SU-DHL-6 (cell line): ENCODE measurements around the gene KLB.

ENCODE experiments used
- H2AFZ ChIP-seq: fragments of 200-600 bp; sonication (generic); 2 replicates; pipeline ENCODE4 v1.6.1; 2014; ENCODE audit warnings: low read depth, mild to moderate bottlenecking, moderate library complexity, mixed read lengths, antibody characterized with exemption, low read length; ENCODE audit not compliant: severe bottlenecking
- H3F3A ChIP-seq: fragments of 200-600 bp; shearing (Covaris generic); 2 replicates; pipeline ENCODE4 v1.6.0; 2016; ENCODE audit warnings: antibody characterized with exemption, mild to moderate bottlenecking; ENCODE audit not compliant: insufficient read depth
- H3K27ac ChIP-seq: fragments of 200-600 bp; sonication (generic); 2 replicates; pipeline ENCODE4 v1.5.1; 2016; ENCODE audit warnings: low read depth, mild to moderate bottlenecking, low read length, moderate library complexity, mixed read lengths
- H3K27me3 ChIP-seq: fragments of 200-600 bp; sonication (generic), shearing (Covaris generic); 2 replicates; pipeline ENCODE4 v1.6.0; 2014; ENCODE audit warnings: mild to moderate bottlenecking, low read length
- H3K36me3 ChIP-seq: fragments of 200-600 bp; sonication (generic); 2 replicates; pipeline ENCODE4 v1.6.1; 2014; ENCODE audit warnings: mild to moderate bottlenecking, low read length, mixed read lengths
- H3K4me2 ChIP-seq: fragments of 300-600, 200-600 bp; shearing (Covaris generic), sonication (generic); 2 replicates; pipeline ENCODE4 v1.6.0; 2014; ENCODE audit warnings: low read length, low read depth, mild to moderate bottlenecking; ENCODE audit not compliant: poor library complexity, severe bottlenecking
- H3K4me3 ChIP-seq: fragments of 200-600 bp; sonication (generic); 2 replicates; pipeline ENCODE4 v1.5.1; 2014; ENCODE audit warnings: antibody characterized with exemption, low read length, mild to moderate bottlenecking, mixed read lengths; ENCODE audit not compliant: insufficient read depth, poor library complexity, severe bottlenecking
- H3K79me2 ChIP-seq: fragments of 200-600 bp; sonication (generic); 2 replicates; pipeline ENCODE4 v1.6.1; 2014; ENCODE audit warnings: mild to moderate bottlenecking, low read length, moderate library complexity; ENCODE audit not compliant: insufficient read depth
- H3K9ac ChIP-seq: fragments of 200-600 bp; sonication (generic); 2 replicates; pipeline ENCODE4 v1.7.0; 2014; ENCODE audit warnings: mild to moderate bottlenecking, low read length
- H3K9me2 ChIP-seq: fragments of 200-600 bp; sonication (generic); replicated peaks from 2 replicates; pipeline ENCODE4 v1.6.1; 2014; ENCODE audit warnings: low read length; ENCODE audit not compliant: insufficient read depth
- H3K9me3 ChIP-seq: fragments of 200-600 bp; sonication (generic); 2 replicates; pipeline ENCODE4 v1.6.1; 2014; ENCODE audit warnings: low read length, mixed read lengths; ENCODE audit not compliant: insufficient read depth
- H4K20me1 ChIP-seq: fragments of 200-600 bp; sonication (generic); 2 replicates; pipeline ENCODE4 v1.6.1; 2014; ENCODE audit warnings: low read depth, mild to moderate bottlenecking, antibody characterized with exemption, low read length, moderate library complexity, mixed read lengths
- EZH2phosphoT487 ChIP-seq: fragments of 200-600 bp; sonication (generic), shearing (Covaris generic); conservative IDR thresholded peaks from 2 replicates; pipeline ENCODE4 v1.6.1; 2018; ENCODE audit warnings: mild to moderate bottlenecking, antibody characterized with exemption, low read length, moderate library complexity, mixed read lengths
- TF ChIP-seq, protein P1 (sequence below): fragments of 200-600 bp; sonication (generic); IDR thresholded peaks from one replicate; pipeline ENCODE4 v1.5.1; 2017; ENCODE audit warnings: antibody characterized with exemption, mild to moderate bottlenecking, low read length, moderate library complexity; ENCODE audit not compliant: insufficient read depth, poor library complexity, severe bottlenecking

KLB gene

DNA sequence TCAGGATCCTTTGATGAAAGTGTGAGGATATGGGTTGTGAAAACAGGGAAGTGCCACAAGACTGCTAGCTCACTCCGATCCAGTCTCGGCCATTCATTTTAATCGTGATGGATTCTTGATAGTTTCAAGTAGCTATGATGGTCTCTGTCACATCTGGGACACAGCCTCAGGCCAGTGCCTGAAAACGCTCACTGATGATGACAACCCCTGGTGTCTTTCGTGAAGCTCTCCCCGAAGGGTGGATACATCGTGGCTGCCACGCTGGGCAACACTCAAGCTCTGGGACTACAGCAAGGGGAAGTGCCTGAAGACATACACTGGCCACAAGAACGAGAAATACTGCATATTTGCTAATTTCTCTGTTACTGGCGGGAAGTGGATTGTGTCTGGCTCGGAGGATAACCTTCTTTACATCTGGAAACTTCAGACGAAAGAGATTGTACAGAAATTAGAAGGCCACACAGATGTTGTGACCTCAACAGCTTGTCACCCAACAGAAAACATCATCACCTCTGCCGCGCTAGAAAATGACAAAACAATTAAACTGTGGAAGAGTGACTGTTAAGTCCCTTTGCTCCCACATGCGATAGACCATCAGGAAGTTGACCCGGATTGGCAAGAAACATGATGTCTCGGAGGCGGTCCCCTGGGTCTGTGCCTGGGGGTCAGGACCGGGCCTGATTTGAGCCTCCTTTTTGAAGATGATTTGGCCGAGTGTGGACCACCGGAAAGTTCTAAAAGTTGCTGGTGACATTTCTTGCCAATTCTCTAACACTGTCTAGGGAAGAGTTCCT is 74.4 kb downstream of the KLB start:
- no peak for TF ChIP-seq EZH2phosphoT487
- TF ChIP-seq, protein P1, sequence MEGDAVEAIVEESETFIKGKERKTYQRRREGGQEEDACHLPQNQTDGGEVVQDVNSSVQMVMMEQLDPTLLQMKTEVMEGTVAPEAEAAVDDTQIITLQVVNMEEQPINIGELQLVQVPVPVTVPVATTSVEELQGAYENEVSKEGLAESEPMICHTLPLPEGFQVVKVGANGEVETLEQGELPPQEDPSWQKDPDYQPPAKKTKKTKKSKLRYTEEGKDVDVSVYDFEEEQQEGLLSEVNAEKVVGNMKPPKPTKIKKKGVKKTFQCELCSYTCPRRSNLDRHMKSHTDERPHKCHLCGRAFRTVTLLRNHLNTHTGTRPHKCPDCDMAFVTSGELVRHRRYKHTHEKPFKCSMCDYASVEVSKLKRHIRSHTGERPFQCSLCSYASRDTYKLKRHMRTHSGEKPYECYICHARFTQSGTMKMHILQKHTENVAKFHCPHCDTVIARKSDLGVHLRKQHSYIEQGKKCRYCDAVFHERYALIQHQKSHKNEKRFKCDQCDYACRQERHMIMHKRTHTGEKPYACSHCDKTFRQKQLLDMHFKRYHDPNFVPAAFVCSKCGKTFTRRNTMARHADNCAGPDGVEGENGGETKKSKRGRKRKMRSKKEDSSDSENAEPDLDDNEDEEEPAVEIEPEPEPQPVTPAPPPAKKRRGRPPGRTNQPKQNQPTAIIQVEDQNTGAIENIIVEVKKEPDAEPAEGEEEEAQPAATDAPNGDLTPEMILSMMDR = no peak
- Histone ChIP-seq H4K20me1 (no peaks in the 10 kb centered on the region), H2AFZ (no peak overlapping the region), H3K27ac (no peak overlapping the region), H3K9me3 (no peaks in the 10 kb centered on the region), H3K27me3 (no peaks in the 10 kb centered on the region), H3K9ac (no peak overlapping the region), H3K79me2 (no peaks in the 10 kb centered on the region), H3K36me3 (no peaks in the 10 kb centered on the region), H3K9me2 (no peaks in the 10 kb centered on the region), H3K4me2 (no peak overlapping the region), H3K4me3 (no peak overlapping the region), H3F3A (no peaks in the 10 kb centered on the region)

DNA sequence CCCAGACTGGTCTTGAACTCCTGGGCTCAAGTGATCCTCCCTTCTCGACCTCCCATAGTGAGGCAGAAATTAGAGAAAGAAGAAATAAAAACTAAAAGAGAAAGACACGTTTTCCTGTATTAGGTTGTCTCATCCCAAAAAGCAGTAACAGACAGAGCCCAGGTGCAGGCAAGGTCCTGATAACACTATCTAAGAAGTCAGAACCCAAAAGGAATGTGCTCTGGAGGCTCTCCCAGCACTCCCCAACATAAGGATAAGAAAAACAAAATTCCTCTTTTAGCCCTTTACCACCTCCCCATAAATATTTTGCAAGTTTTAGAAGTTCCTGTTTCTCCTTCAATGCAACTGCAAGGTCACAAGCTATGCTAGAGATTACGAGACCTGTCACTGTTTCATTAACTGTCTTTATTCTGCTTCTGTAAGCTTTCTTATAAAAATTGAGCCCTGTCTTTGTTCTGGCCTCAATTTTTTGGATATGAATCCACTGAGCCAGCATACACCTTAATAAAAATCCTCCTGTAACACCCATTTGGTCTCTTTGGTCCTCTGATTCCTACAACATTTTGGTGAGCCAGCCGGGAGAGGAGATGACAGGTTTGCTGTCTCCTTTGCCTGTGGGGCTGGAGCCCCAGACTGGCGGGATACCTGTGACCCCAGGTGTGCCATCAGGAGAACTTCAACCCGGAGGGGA is 78.0 kb downstream of the KLB start:
- no peaks in the 10 kb centered on the region for H3K9me2 ChIP-seq
- H3K9ac ChIP-seq = no peak overlapping the region
- no peaks in the 10 kb centered on the region for H3K9me3 ChIP-seq
- H3K36me3 ChIP-seq = no peaks in the 10 kb centered on the region
- no peak overlapping the region for H3K4me2 ChIP-seq
- H3K27me3 ChIP-seq = no peaks in the 10 kb centered on the region
- H3F3A ChIP-seq = no peaks in the 10 kb centered on the region
- no peak overlapping the region for H3K4me3 ChIP-seq
- no peaks in the 10 kb centered on the region for H3K79me2 ChIP-seq
- no peak for TF ChIP-seq EZH2phosphoT487
- TF ChIP-seq, protein P1 = no peak
- H2AFZ ChIP-seq = no peak overlapping the region
- no peak overlapping the region for H3K27ac ChIP-seq
- no peaks in the 10 kb centered on the region for H4K20me1 ChIP-seq

DNA sequence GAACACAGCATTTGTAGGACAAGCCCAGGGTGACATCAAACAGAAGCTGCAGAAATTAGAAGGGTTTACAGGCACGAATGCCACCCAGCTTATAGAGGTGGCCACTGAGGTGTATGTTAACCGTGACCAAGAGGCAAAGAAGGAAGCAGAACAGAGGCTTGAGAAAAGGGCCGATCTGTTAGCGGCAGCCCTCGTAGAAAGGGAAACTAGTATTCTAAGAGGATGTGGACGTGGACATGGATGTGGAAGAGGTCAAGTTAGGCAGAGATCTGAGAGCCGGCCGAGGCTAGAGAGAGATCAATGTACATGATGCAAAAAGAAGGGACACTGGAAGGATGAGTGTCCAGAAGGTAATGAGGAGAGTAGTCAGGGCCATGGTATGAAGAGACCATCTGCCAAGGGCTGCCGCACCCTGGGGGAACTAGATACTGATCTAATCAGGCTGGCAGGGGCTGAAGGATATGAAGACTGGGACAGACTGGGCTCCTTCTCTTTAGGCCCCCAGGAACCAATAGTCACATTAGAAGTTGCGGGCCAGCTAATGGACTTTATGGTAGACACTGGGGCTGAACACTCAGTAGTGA is 79.6 kb downstream of the KLB start:
- Histone ChIP-seq H3K9me2 (no peaks in the 10 kb centered on the region), H3F3A (no peaks in the 10 kb centered on the region), H4K20me1 (no peaks in the 10 kb centered on the region), H3K9me3 (no peaks in the 10 kb centered on the region), H3K36me3 (no peaks in the 10 kb centered on the region), H3K27ac (no peak overlapping the region), H3K9ac (no peak overlapping the region), H3K4me2 (no peak overlapping the region), H3K27me3 (no peaks in the 10 kb centered on the region), H2AFZ (no peak overlapping the region), H3K79me2 (no peaks in the 10 kb centered on the region), H3K4me3 (no peak overlapping the region)
- no peak for TF ChIP-seq EZH2phosphoT487
- TF ChIP-seq, protein P1 = no peak
